ENCODE results near the gene CRCP. TPM values are rescaled to one million over a fixed set of nuclear protein-coding genes. Genes with fewer than 3 reads are reported as not detected.
"Not testable (repeated sequence)": the region's sequence is repeated elsewhere in the genome, so short reads cannot be mapped to it uniquely, and the experiment has no call there.

Gene CRCP
- total RNA-seq, 1 donor from 2014 or later = 26.6 TPM

- H3K36me3 ChIP-seq (ENCODE audit: control insufficient read depth in 3 of 3, insufficient read depth in 3 of 3, low read length in 3 of 3) = peaks cover 23 to 28% (median 27%) of the 10 kb centered on the region in 3 donors
- H3K4me3 ChIP-seq (ENCODE audit: low read length in 3 of 3) = peak overlapping the region in 1 of 3 donors; percentile 41
- no peaks in the 10 kb centered on the region for H3K27me3 ChIP-seq (ENCODE audit: control insufficient read depth in 3 of 3, insufficient read depth in 3 of 3, low read length in 3 of 3)
These were observed 37.9 kb downstream of the CRCP start for GRCh38 chr7:66152371-66153191.

DNA sequence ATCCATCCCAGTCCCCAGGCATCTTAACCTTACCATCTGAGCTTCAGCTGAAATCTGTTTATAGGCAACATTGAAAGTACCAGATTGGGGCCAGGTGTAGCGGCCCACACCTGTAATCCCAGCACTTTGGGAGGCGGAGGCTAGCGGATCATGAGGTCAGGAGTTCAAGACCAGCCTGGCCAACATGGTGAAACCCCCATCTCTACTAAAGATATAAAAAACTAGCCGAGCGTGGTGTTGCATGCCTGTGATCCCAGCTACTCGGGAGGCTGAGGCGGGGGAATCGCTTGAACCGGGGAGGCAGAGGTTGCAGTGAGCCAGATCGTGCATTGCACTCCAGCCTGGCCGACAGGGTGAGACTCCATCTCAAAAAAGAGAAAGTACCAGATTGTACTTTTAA lies 39.0 kb downstream of the CRCP start:
- Histone ChIP-seq H3K9me3 (ENCODE audit: control insufficient read depth in 3 of 3, low read length in 3 of 3) (no peaks in the 10 kb centered on the region), H3K4me1 (ENCODE audit: control insufficient read depth in 3 of 3, insufficient read depth in 3 of 3, low read length in 3 of 3) (peaks cover 18 to 23% (median 21%) of the 10 kb centered on the region in 3 donors), H3K27ac (ENCODE audit: low read depth, low read length) (no peak overlapping the region), H3K36me3 (ENCODE audit: control insufficient read depth in 3 of 3, insufficient read depth in 3 of 3, low read length in 3 of 3) (peaks cover 20 to 28% (median 28%) of the 10 kb centered on the region in 3 donors), H3K9ac (ENCODE audit: low read depth in 1 of 3, low read length in 3 of 3) (no peak overlapping the region), H3K4me3 (ENCODE audit: low read length in 3 of 3) (no peak overlapping the region), H3K27me3 (ENCODE audit: control insufficient read depth in 3 of 3, insufficient read depth in 3 of 3, low read length in 3 of 3) (no peaks in the 10 kb centered on the region)

More at GRCh38 chr7:66152371-66153191, 37.9 kb downstream of the CRCP start:
- H3K27ac ChIP-seq (ENCODE audit: low read depth, low read length) = peak overlapping the region; percentile 52
- peak overlapping the region in 1 of 3 donors; percentile 45 for H3K9ac ChIP-seq (ENCODE audit: low read depth in 1 of 3, low read length in 3 of 3)
- no peaks in the 10 kb centered on the region for H3K9me3 ChIP-seq (ENCODE audit: control insufficient read depth in 3 of 3, low read length in 3 of 3)
- H3K4me1 ChIP-seq (ENCODE audit: control insufficient read depth in 3 of 3, insufficient read depth in 3 of 3, low read length in 3 of 3) = peaks cover 18 to 23% (median 21%) of the 10 kb centered on the region in 3 donors

DNA sequence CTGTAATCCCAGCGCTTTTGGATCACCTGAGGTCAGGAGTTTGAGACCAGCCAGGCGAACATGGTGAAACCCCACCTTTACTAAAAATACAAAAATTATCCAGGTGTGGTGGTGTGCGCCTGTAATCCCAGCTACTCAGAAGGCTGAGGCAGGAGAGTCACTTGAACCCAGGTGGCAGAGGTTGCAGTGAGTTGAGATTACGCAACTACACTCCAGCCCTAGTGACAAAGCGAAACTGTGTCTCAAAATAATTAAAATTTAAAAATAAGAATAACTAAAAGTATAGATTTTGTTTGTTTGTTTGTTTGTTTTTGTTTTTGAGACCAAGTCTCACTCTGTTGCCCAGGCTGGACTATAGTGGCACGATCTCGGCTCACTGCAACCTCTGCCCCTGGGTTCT lies 41.4 kb downstream of the CRCP start:
- H3K4me3 ChIP-seq (ENCODE audit: low read length in 3 of 3); H3K9ac ChIP-seq (ENCODE audit: low read depth in 1 of 3, low read length in 3 of 3); H3K27me3 ChIP-seq (ENCODE audit: control insufficient read depth in 3 of 3, insufficient read depth in 3 of 3, low read length in 3 of 3); H3K9me3 ChIP-seq (ENCODE audit: control insufficient read depth in 3 of 3, low read length in 3 of 3); H3K27ac ChIP-seq (ENCODE audit: low read depth, low read length): not testable (repeated sequence)
- Histone ChIP-seq H3K4me1 (ENCODE audit: control insufficient read depth in 3 of 3, insufficient read depth in 3 of 3, low read length in 3 of 3) (peaks cover 8 to 16% (median 13%) of the 10 kb centered on the region in 3 donors), H3K36me3 (ENCODE audit: control insufficient read depth in 3 of 3, insufficient read depth in 3 of 3, low read length in 3 of 3) (peaks cover 20 to 28% (median 28%) of the 10 kb centered on the region in 3 donors)

DNA sequence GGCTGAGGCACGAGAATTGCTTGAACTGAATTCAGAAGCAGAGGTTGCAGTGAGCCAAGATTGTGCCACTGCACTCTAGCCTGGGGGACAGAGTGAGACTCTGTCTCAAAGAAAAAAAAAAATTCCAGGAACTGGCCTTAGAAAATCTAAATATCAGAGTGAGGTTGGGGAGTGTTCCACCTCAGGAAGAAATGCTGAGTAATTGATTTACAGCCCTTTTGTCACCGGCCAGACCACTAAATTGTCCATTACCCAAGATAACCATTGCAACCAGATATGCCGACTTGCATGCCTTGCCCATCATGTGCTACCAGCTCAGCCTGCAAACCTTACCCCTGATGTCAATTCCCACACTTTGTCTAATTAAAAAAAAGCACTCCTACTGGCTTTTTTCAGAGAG lies 42.4 kb downstream of the CRCP start:
- Histone ChIP-seq H3K4me1 (ENCODE audit: control insufficient read depth in 3 of 3, insufficient read depth in 3 of 3, low read length in 3 of 3) (peaks cover 6 to 9% (median 8%) of the 10 kb centered on the region in 3 donors), H3K4me3 (ENCODE audit: low read length in 3 of 3) (no peak overlapping the region), H3K36me3 (ENCODE audit: control insufficient read depth in 3 of 3, insufficient read depth in 3 of 3, low read length in 3 of 3) (peaks cover 18 to 27% (median 25%) of the 10 kb centered on the region in 3 donors), H3K27ac (ENCODE audit: low read depth, low read length) (no peak overlapping the region), H3K9ac (ENCODE audit: low read depth in 1 of 3, low read length in 3 of 3) (no peak overlapping the region), H3K9me3 (ENCODE audit: control insufficient read depth in 3 of 3, low read length in 3 of 3) (no peaks in the 10 kb centered on the region), H3K27me3 (ENCODE audit: control insufficient read depth in 3 of 3, insufficient read depth in 3 of 3, low read length in 3 of 3) (no peaks in the 10 kb centered on the region)

DNA sequence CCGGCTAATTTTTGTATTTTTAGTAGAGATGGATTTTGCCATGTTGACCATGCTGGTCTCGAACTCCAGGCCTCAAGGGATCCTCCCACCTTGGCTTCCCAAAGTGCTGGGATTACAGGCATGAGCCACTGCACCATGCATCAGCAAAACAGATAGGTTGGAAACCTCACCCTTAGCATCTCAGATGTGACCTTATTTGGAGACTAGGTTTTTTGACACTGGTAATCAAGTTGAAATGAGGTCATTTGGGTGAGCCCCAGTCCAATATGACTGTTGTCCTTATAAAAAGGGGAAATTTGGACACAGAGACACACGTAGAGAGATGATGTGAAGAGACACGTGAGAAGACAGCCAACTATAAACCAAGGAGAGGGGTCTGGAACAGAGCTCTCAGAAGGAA lies 48.0 kb downstream of the CRCP start:
- H3K9me3 ChIP-seq (ENCODE audit: control insufficient read depth in 3 of 3, low read length in 3 of 3) = no peaks in the 10 kb centered on the region
- H3K4me1 ChIP-seq (ENCODE audit: control insufficient read depth in 3 of 3, insufficient read depth in 3 of 3, low read length in 3 of 3) = no peaks in the 10 kb centered on the region
- no peak overlapping the region for H3K27ac ChIP-seq (ENCODE audit: low read depth, low read length)
- H3K27me3 ChIP-seq (ENCODE audit: control insufficient read depth in 3 of 3, insufficient read depth in 3 of 3, low read length in 3 of 3) = no peaks in the 10 kb centered on the region
- H3K4me3 ChIP-seq (ENCODE audit: low read length in 3 of 3) = no peak overlapping the region
- no peak overlapping the region for H3K9ac ChIP-seq (ENCODE audit: low read depth in 1 of 3, low read length in 3 of 3)
- H3K36me3 ChIP-seq (ENCODE audit: control insufficient read depth in 3 of 3, insufficient read depth in 3 of 3, low read length in 3 of 3) = peaks cover 0 to 4% (median 0%) of the 10 kb centered on the region in 3 donors

- no peak overlapping the region for H3K27ac ChIP-seq (ENCODE audit: low read depth, low read length)
- no peaks in the 10 kb centered on the region for H3K9me3 ChIP-seq (ENCODE audit: control insufficient read depth in 3 of 3, low read length in 3 of 3)
- H3K9ac ChIP-seq (ENCODE audit: low read depth in 1 of 3, low read length in 3 of 3) = no peak overlapping the region
- H3K4me3 ChIP-seq (ENCODE audit: low read length in 3 of 3) = no peak overlapping the region
- H3K36me3 ChIP-seq (ENCODE audit: control insufficient read depth in 3 of 3, insufficient read depth in 3 of 3, low read length in 3 of 3) = peaks cover 0 to 3% (median 0%) of the 10 kb centered on the region in 3 donors
- no peaks in the 10 kb centered on the region for H3K27me3 ChIP-seq (ENCODE audit: control insufficient read depth in 3 of 3, insufficient read depth in 3 of 3, low read length in 3 of 3)
- H3K4me1 ChIP-seq (ENCODE audit: control insufficient read depth in 3 of 3, insufficient read depth in 3 of 3, low read length in 3 of 3) = no peaks in the 10 kb centered on the region
These were observed 48.6 kb downstream of the CRCP start for GRCh38 chr7:66163186-66163610.

DNA sequence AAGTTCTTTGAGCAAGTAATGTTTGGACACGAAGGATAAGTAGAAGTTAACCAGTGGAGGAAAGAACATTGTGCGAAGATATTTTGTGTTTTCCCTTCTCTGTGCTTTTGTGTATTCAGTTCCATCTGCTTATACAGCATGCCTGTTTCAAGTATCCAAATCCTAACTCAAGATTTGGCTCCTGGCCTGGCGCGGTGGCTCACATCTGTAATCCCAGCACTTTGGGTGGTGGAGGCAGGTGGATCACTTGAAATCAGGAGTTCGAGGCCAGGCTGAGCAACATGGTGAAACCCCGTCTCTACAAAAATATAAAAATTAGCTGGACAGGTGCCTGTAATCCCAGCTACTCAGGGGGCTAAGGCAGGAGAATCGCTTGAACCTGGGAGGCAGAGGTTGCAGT lies 49.7 kb downstream of the CRCP start:
- Histone ChIP-seq H3K9ac (ENCODE audit: low read depth in 1 of 3, low read length in 3 of 3) (no peak overlapping the region), H3K4me1 (ENCODE audit: control insufficient read depth in 3 of 3, insufficient read depth in 3 of 3, low read length in 3 of 3) (no peaks in the 10 kb centered on the region), H3K27me3 (ENCODE audit: control insufficient read depth in 3 of 3, insufficient read depth in 3 of 3, low read length in 3 of 3) (no peaks in the 10 kb centered on the region), H3K9me3 (ENCODE audit: control insufficient read depth in 3 of 3, low read length in 3 of 3) (no peaks in the 10 kb centered on the region), H3K27ac (ENCODE audit: low read depth, low read length) (no peak overlapping the region), H3K4me3 (ENCODE audit: low read length in 3 of 3) (no peak overlapping the region), H3K36me3 (ENCODE audit: control insufficient read depth in 3 of 3, insufficient read depth in 3 of 3, low read length in 3 of 3) (no peaks in the 10 kb centered on the region)

GRCh38 chr7:66167773-66168387 lies 53.2 kb downstream of the CRCP start:
- Histone ChIP-seq H3K4me3 (ENCODE audit: low read length in 3 of 3) (no peak overlapping the region), H3K9me3 (ENCODE audit: control insufficient read depth in 3 of 3, low read length in 3 of 3) (no peaks in the 10 kb centered on the region), H3K9ac (ENCODE audit: low read depth in 1 of 3, low read length in 3 of 3) (no peak overlapping the region), H3K4me1 (ENCODE audit: control insufficient read depth in 3 of 3, insufficient read depth in 3 of 3, low read length in 3 of 3) (peaks cover 0 to 4% (median 2%) of the 10 kb centered on the region in 3 donors), H3K27me3 (ENCODE audit: control insufficient read depth in 3 of 3, insufficient read depth in 3 of 3, low read length in 3 of 3) (no peaks in the 10 kb centered on the region), H3K27ac (ENCODE audit: low read depth, low read length) (no peak overlapping the region), H3K36me3 (ENCODE audit: control insufficient read depth in 3 of 3, insufficient read depth in 3 of 3, low read length in 3 of 3) (no peaks in the 10 kb centered on the region)

- Histone ChIP-seq H3K27me3 (ENCODE audit: control insufficient read depth in 3 of 3, insufficient read depth in 3 of 3, low read length in 3 of 3) (no peaks in the 10 kb centered on the region), H3K9me3 (ENCODE audit: control insufficient read depth in 3 of 3, low read length in 3 of 3) (no peaks in the 10 kb centered on the region), H3K4me1 (ENCODE audit: control insufficient read depth in 3 of 3, insufficient read depth in 3 of 3, low read length in 3 of 3) (peaks cover 0 to 4% (median 2%) of the 10 kb centered on the region in 3 donors), H3K27ac (ENCODE audit: low read depth, low read length) (no peak overlapping the region), H3K36me3 (ENCODE audit: control insufficient read depth in 3 of 3, insufficient read depth in 3 of 3, low read length in 3 of 3) (no peaks in the 10 kb centered on the region), H3K9ac (ENCODE audit: low read depth in 1 of 3, low read length in 3 of 3) (no peak overlapping the region), H3K4me3 (ENCODE audit: low read length in 3 of 3) (no peak overlapping the region)
These were observed 55.0 kb downstream of the CRCP start for GRCh38 chr7:66169616-66170015.
